LHCN-M2 (cell line): Measurements from ENCODE around the gene NTRK3. TPM values are rescaled to one million over a fixed set of nuclear protein-coding genes. Genes with fewer than 3 reads are reported as not detected.

Source experiments
- DNase-seq: peaks from one replicate; pipeline ENCODE4 v3.0.0-alpha.2; 2012; ENCODE audit warnings: low read depth
- total RNA-seq: library from RNA; depleted of rRNA; stranded (reverse); fragments of >200 nt; gene quantifications from 2 replicates; pipeline ENCODE4 v1.2.3, GENCODE V29; 2014

NTRK3 gene
- total RNA-seq, 1 experiment from 2014 or later, result 0.23 TPM

DNA sequence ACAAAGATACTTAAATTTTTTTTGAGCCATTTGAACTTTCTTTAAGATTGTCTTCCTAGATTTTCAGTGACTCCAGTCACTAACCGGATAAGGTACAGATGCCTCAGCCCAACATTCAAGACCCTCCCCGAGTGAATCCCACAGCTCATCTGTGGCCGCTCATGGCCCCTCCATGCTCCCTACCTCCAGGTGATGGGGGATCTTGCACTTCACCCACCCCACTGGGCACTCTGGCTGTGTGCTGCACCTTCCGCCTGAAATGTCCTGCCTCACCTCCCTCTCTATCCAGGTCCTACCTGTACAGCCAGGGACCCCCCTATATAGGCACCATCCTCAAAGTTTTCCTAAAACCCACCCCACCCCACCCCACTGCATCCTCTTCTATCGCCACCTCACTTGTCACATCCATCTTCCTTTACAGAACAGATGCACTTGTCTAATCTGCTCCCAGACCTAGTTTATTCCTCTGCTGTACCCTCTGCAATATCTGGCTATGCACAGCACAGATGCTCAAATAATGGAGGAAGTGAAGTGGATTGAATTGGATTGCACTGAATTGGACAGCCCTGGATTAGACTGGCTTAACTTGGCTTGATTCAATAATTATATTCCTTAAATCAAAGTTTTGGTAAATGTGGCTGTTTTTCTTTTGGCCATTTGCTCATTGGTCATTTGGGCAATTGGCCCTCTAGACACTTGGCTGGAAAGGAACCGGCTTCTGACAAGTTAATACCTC, 24.5 kb downstream of the NTRK3 start:
- no peak for DNase-seq

GRCh38 chr15:88230823-88231222, 25.7 kb downstream of the NTRK3 start:
- no peak for DNase-seq

GRCh38 chr15:88225461-88225860, 31.1 kb downstream of the NTRK3 start:
- DNase-seq, result no peak

GRCh38 chr15:88223084-88223483, 33.5 kb downstream of the NTRK3 start:
- DNase-seq, result no peak

DNA sequence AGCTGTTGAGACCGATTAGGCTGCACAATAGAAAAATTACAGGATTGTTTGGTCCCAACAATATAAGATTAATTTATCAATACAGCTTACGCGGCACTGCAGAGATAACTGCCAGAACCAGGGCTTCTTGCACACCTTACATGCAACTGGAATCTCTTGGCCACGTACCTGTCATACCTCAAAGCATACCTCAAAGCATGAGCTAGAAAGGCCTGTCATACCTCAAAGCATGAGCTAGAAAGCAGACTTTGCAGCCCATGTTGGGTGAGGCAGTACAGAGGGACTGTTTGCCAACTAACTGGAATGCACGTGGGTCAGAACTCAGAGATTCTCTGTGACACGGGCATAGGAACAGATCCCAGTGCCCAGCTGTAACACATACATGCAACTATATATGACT, 34.7 kb downstream of the NTRK3 start:
- no peak for DNase-seq

GRCh38 chr15:88220443-88221335, 35.9 kb downstream of the NTRK3 start:
- no peak for DNase-seq

DNA sequence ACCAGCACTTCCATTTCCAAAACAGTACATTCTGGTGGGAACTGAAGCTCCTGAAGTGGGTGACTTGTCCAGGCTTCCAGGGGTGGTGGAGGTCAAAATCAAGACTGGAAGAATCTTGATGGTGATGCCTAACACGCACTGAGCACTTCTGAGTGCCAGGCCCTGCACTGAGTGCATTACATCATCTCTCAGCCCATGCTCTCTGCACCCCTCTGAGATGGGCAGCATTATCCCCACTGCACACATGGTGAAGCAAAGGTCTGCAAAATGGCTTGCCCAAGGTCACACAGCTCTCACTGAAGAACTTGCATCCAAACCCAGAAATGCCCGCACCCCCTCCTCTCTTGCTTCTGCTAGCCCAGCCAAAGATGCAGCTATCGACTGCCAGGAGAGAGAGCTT, 36.9 kb downstream of the NTRK3 start:
- DNase-seq, result no peak

DNA sequence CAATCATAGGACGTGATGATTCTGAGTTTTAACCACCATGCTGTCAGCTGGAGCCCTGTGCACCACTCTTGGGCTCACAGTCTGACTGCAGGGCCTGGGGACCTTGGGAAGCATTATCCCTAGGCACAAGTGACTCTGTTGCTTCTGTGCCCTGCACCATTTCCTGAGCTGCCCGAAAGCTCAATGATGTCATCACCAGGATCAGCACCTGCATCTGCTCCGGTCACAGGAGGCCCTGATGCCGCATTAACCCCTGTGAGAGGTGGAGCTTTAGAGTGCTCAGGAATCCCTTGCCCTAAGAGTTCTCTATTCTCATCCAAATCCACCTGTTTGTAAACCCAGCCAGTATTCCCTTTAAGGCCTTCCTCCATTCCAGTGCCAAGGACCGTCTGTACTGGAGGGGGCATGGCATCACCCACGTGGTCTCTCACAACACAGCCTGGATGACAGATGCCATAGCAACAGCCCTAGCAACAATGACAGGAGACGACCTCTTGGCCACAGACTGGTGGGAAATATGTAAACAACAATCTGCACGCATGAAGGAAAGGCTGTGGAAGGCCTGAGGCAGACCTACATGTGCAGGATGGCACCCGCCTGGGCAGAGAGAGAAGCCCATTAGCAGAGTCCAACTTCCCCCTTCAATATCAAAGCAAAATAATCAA, 37.9 kb downstream of the NTRK3 start:
- DNase-seq, result no peak

GRCh38 chr15:88215066-88215648, 41.4 kb downstream of the NTRK3 start:
- no peak for DNase-seq

DNA sequence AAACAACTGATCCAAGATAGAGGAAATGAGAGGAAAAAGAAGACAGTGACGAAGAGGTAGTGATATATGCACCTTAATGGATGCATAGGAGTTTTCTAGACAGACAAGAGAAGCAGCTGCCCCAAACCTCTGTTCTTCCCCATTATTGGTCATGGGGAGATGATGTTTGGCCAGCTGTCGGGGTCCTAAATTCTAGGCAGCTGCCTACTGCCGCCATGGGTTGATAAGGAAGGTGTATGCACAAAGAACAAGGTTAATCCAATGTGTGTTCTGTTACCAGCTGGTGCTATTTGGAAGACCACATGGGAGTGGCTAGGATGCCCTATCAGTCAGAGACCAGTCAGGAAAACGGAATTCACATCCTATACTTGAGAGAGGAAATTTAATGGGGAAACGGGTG, 47.4 kb downstream of the NTRK3 start:
- no peak for DNase-seq

- no peak for DNase-seq
Measured at GRCh38 chr15:88208396-88208795, 48.1 kb downstream of the NTRK3 start.

DNA sequence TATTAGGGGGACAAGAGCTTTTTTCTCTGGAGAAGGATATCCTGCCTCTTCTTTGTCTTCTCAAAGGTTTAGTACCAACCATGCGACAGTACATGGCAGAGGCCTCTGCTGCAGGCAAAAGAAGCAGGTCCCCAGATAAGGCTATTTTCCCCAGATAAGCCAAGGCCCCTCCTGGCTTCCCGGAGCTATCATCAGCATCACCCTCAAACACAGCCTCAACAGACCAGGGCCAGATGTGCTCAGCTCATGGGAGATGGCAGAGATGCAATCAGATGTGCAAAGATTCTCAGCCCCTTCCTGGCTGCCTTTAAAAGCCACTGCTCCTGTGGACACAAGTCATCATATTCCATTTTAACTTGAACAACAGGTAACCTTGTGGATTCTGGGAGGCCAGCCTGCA, 49.0 kb downstream of the NTRK3 start:
- DNase-seq, result no peak

DNA sequence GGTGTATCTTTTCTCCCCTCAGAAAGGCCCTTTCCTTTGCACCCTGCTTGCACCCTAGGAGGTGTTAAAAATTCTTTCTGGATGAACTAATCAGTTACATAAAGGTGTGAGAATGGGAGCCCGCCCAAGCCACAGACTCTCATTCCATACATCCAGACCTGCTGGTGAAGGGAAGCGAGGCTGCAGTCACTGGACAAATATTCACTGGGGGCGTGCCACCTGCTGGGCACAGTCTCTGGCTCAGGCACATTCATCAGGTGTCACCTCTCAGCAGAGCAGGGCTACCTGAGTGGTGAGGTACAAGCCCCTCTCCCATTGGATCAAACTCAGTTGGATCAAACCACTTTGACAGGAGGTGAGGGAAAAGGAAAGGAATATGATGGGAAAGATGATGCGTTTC, 52.0 kb downstream of the NTRK3 start:
- DNase-seq, result no peak

- DNase-seq, result peak; percentile 7
Measured at GRCh38 chr15:88202231-88202630, 54.3 kb downstream of the NTRK3 start.

DNA sequence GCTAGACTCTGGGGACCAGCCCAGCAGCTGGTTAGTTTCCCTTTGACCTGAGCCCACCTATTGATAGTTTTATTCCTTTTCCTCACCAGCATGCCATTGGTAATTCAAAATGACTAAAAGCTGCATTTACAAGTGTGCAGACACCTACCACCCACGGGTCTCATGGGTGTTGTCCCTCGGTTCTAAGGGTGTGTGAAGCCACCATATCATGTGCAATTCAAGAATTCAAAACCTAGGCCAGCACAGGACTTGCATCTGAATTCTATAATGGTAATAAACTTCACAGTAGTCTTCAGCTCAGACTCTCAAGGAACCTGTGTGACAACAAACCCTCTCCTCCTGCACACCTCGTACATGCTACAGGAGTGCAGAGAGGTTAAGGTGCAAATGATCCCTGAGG, 55.3 kb downstream of the NTRK3 start:
- no peak for DNase-seq

- no peak for DNase-seq
Measured at GRCh38 chr15:88196961-88197360, 59.6 kb downstream of the NTRK3 start.

GRCh38 chr15:88194162-88194561, 62.4 kb downstream of the NTRK3 start:
- no peak for DNase-seq

DNA sequence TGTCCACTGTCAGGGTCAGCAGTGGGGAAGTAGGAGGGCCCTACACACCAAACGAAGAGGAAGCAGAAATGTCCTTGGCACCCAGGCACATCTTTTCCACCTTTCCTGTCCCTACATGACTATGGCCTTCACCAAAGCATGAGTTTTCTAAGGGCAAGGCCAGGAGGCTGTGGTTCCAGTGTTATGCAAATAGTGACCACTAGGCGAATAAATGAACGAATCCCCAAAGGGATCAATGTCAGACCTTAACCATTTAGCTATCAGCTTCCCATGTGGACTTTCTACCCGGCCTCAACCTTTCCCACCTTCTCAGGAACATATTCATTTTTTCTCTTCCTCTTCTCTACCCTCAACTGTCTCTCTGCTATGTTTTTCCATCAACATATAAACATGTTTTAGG, 63.1 kb downstream of the NTRK3 start:
- DNase-seq, result no peak

DNA sequence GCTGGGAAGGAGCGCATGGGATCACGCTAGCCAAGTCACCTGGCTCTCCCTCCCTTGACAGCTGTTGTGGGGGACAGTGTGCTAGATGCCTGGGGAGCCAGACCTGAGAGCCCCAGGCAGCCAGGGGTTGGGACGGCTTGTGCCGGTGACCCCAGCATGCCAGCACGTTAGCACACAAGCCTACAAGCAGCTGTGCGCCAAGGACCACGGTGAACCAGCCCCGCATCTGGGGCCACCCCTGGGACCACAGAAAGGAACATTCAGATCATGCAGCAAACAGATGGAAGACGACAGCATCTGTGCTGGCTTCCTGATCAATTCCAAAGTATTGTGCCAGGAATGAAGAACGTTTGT, 64.8 kb downstream of the NTRK3 start:
- DNase-seq, result no peak

DNA sequence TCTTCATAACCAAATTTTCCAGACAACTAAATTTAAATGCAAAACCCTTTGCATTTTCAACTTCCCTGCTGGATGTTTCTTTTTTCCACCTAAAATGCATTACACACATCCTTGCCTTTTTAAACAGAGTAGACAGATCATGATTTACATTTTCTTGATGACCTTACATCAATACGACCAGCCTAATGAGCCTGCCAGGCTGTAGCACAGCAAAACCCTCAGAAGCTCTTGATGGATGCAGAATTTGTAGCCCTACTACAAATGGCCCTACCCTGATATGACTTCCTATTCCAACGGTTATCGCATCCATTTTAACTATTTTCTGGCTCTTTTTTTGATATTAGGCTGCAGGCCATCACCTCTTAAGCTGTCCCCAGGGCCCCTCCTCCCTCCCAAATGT, 66.3 kb downstream of the NTRK3 start:
- no peak for DNase-seq

- no peak for DNase-seq
Measured at GRCh38 chr15:88188300-88188699, 68.2 kb downstream of the NTRK3 start.

- DNase-seq, result peak; percentile 3
Measured at GRCh38 chr15:88187195-88187594, 69.3 kb downstream of the NTRK3 start.
